Thymus (tissue), 11 donors: ENCODE data around the gene ATG7. TPM values are rescaled to one million over a fixed set of nuclear protein-coding genes. Genes with fewer than 3 reads are reported as not detected.

Source experiments
- DNase-seq, 9 donors: peaks; one replicate each; pipeline ENCODE4 v3.0.0-alpha.2; 2013; ENCODE audit warnings: low spot score in 9 of 9, low read depth in 6 of 9, missing footprints in 1 of 9
- H3K27ac ChIP-seq, 2 donors: one replicate each; pipeline ENCODE4 v1.5.1; 2013; ENCODE audit warnings: control low read depth in 1 of 2, low read depth in 1 of 2, low read length in 1 of 2, mild to moderate bottlenecking in 1 of 2, moderate library complexity in 1 of 2
- H3K27me3 ChIP-seq, 2 donors: one replicate each; pipeline ENCODE4 v1.5.1; 2013; ENCODE audit warnings: low read length in 1 of 2; ENCODE audit not compliant: control insufficient read depth in 2 of 2, insufficient read depth in 1 of 2
- H3K36me3 ChIP-seq, 2 donors: one replicate each; pipeline ENCODE4 v1.5.1; 2013; ENCODE audit warnings: low read length in 1 of 2, mild to moderate bottlenecking in 1 of 2, moderate library complexity in 1 of 2; ENCODE audit not compliant: control insufficient read depth in 2 of 2, insufficient read depth in 2 of 2
- H3K4me1 ChIP-seq, 2 donors: one replicate each; pipeline ENCODE4 v1.5.1; 2013; ENCODE audit warnings: low read length in 2 of 2; ENCODE audit not compliant: control insufficient read depth in 2 of 2, insufficient read depth in 2 of 2
- H3K4me3 ChIP-seq, 2 donors: one replicate each; pipeline ENCODE4 v1.5.1; 2013; ENCODE audit warnings: low read length in 2 of 2, control low read depth in 1 of 2, mild to moderate bottlenecking in 1 of 2
- H3K9me3 ChIP-seq, 2 donors: one replicate each; pipeline ENCODE4 v1.5.1; 2013; ENCODE audit warnings: low read length in 1 of 2, mild to moderate bottlenecking in 1 of 2; ENCODE audit not compliant: control insufficient read depth in 2 of 2, insufficient read depth in 1 of 2
- WGBS: extraction: QIAGEN DNeasy Blood & Tissue Kit; methylation state at CpG from one replicate; pipeline ENCODE4 v1.1.7; 2013; 5-methylcytosine and 5-hydroxymethylcytosine counted together
- polyA plus RNA-seq: library from polyadenylated mRNA; stranded (reverse); fragments of 200-250 nt; gene quantifications from one replicate; pipeline ENCODE4 v1.2.3, GENCODE V29; 2013
- total RNA-seq: library from RNA; stranded (reverse); fragments of 120-200 nt; gene quantifications from one replicate; pipeline ENCODE4 v1.2.4, GENCODE V29; 2013
- donor health status: healthy.

The ATG7 gene
- total and polyA plus RNA-seq, 2 donors, result 9.0 to 21.7 TPM

GRCh38 chr3:11272906-11273574 is 843 bp downstream of the ATG7 start:
- H3K4me1 ChIP-seq, result peaks cover 7 to 15% of the 10 kb centered on the region in 2 donors
- peaks cover 0 to 4% of the 10 kb centered on the region in 2 donors for H3K9me3 ChIP-seq

GRCh38 chr3:11273891-11274291 is 1.7 kb downstream of the ATG7 start:
- H3K9me3 ChIP-seq, result peaks cover 0 to 4% of the 10 kb centered on the region in 2 donors
- peaks cover 0 to 3% of the 10 kb centered on the region in 2 donors for H3K36me3 ChIP-seq
- peak in 1 of 9 donors; percentile 19 for DNase-seq
- no peaks in the 10 kb centered on the region for H3K27me3 ChIP-seq
- H3K4me3 ChIP-seq, result no peak overlapping the region
- H3K4me1 ChIP-seq, result peaks cover 7 to 15% of the 10 kb centered on the region in 2 donors
- WGBS, result 92% methylated on average over 5 of the region's 5 CpGs
- no peak overlapping the region for H3K27ac ChIP-seq

More at GRCh38 chr3:11272906-11273574, 843 bp downstream of the ATG7 start:
- WGBS, result 3% methylated on average over 9 of the region's 9 CpGs
- no peaks in the 10 kb centered on the region for H3K27me3 ChIP-seq
- H3K27ac ChIP-seq, result peak overlapping the region; percentile 36 to 87
- DNase-seq, result peak in 1 of 9 donors; percentile 28
- peak overlapping the region; percentile 57 to 67 for H3K4me3 ChIP-seq
- no peaks in the 10 kb centered on the region for H3K36me3 ChIP-seq

GRCh38 chr3:11274566-11275142 is 2.5 kb downstream of the ATG7 start:
- H3K27me3 ChIP-seq, result no peaks in the 10 kb centered on the region
- peaks cover 0 to 6% of the 10 kb centered on the region in 2 donors for H3K36me3 ChIP-seq
- H3K4me3 ChIP-seq, result no peak overlapping the region
- H3K9me3 ChIP-seq, result peaks cover 0 to 4% of the 10 kb centered on the region in 2 donors
- 96% methylated on average over 6 of the region's 6 CpGs for WGBS
- DNase-seq, result no peak
- H3K4me1 ChIP-seq, result peaks cover 7 to 15% of the 10 kb centered on the region in 2 donors
- no peak overlapping the region for H3K27ac ChIP-seq

DNA sequence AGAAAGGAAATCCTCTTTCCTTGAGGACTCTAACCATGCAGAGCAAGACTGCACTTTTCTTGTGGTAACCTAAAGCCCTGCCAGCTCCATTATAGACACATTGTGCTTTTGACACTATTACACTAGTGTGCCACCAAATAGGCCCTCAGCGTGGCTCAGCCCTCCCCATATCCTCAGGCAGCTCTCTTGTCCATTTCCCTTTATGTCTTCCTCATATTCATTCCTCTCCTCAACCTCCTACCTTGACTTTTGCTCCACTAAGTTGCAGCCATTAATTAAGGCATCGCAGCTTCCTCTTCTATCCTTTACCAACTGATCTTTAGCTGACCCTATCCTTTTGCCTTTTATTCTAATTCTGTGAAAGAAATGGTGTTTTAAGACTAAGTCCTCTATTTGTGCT is 3.7 kb downstream of the ATG7 start:
- Histone ChIP-seq H3K36me3 (peaks cover 0 to 13% of the 10 kb centered on the region in 2 donors), H3K9me3 (peaks cover 0 to 4% of the 10 kb centered on the region in 2 donors), H3K4me1 (peaks cover 7 to 15% of the 10 kb centered on the region in 2 donors), H3K27ac (no peak overlapping the region), H3K27me3 (no peaks in the 10 kb centered on the region), H3K4me3 (no peak overlapping the region)
- no peak for DNase-seq
- 41% methylated on average over 2 of the region's 2 CpGs for WGBS

GRCh38 chr3:11276901-11277300 is 4.7 kb downstream of the ATG7 start:
- WGBS, result 97% methylated on average over 2 of the region's 2 CpGs
- H3K9me3 ChIP-seq, result peaks cover 0 to 2% of the 10 kb centered on the region in 2 donors
- H3K27ac ChIP-seq, result no peak overlapping the region
- DNase-seq, result no peak
- H3K4me1 ChIP-seq, result peaks cover 7 to 13% of the 10 kb centered on the region in 2 donors
- peaks cover 0 to 17% of the 10 kb centered on the region in 2 donors for H3K36me3 ChIP-seq
- H3K4me3 ChIP-seq, result no peak overlapping the region
- H3K27me3 ChIP-seq, result no peaks in the 10 kb centered on the region

DNA sequence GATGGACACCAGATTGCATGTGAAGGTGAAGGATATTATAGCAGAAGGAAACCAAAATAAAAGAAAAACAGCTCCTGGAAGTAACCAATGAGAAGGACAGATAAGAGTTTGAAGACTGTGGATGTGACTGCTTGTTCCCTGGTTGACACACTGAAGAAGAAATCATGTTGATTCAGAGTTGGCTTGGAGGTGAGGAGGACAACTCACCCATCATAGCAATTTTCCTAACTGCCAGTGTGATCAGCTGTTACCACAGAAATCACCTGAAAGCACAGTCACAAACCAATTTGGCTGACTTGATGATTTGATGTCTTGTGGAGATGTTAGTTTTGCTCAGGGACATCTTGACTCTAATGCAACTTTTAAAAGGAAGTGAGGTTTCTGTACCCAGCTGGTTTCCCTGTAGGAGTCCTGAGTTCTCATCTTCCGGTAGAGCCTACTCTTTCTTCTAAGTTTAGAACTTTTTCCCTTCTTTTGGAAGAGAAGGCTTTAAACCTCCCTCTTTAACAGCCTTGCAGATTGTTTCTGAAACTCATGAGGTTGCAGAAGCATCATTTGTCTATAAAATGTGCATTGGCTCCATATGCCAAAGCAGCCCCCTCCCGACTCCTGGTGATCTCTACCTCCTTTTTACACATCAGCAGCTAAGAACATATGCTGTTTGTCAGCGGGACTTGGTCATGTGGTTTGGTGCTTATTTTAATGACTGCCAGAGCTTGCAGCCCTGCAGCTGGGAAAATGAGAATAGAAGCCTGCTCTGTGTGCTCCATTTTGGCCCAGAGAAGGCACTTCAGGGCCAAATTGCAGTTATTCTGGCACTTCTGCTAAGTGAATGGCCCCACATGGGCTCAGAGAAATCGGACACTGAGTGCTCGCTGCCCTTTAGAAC is 10.3 kb downstream of the ATG7 start:
- DNase-seq, result no peak
- H3K4me1 ChIP-seq, result no peaks in the 10 kb centered on the region
- no peaks in the 10 kb centered on the region for H3K9me3 ChIP-seq
- 86% methylated on average over 5 of the region's 5 CpGs for WGBS
- H3K27me3 ChIP-seq, result no peaks in the 10 kb centered on the region
- no peak overlapping the region for H3K4me3 ChIP-seq
- H3K36me3 ChIP-seq, result peaks cover 4 to 42% of the 10 kb centered on the region in 2 donors
- no peak overlapping the region for H3K27ac ChIP-seq

DNA sequence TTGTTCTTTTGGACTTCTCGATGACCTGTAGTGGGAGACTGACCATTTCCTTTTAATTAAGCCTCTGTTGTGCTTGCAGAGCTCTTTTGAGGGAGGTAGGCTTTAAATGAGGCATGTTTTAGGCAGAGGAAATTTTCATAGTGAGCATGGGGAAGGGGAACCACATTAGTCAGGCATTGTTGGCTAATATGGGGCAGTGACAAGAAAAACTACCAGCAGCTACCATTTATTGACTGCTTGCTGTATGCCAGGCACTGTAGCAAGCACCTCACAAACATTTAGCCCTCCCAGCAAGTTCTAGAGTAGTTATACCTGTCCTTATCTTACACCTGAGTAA is 10.9 kb downstream of the ATG7 start:
- Histone ChIP-seq H3K4me3 (no peak overlapping the region), H3K36me3 (peaks cover 4 to 42% of the 10 kb centered on the region in 2 donors), H3K27ac (no peak overlapping the region), H3K9me3 (no peaks in the 10 kb centered on the region), H3K27me3 (no peaks in the 10 kb centered on the region), H3K4me1 (no peaks in the 10 kb centered on the region)
- 100% methylated on average over 1 of the region's 1 CpG for WGBS
- no peak for DNase-seq

DNA sequence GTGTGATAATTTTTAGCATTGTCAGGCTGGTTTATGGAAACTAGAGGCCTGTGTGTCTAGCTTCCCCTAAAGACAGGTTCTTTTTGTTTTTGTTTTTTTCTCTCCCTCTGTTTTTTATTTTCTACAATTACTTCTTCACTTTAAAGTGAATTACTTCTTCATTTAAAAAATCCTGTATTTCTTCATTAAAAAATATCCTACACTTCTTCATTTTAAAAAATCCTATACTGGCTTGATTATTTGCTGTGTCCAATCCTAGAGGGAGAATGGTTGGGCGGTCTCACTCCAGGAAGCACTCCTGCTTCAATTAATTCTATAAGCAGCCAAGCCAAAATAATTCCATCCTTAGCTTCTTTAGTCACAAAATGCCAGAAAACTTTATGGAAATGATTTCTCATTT is 11.8 kb downstream of the ATG7 start:
- Histone ChIP-seq H3K9me3 (no peaks in the 10 kb centered on the region), H3K4me1 (peaks cover 0 to 5% of the 10 kb centered on the region in 2 donors), H3K27ac (no peak overlapping the region), H3K4me3 (no peak overlapping the region), H3K36me3 (peaks cover 4 to 37% of the 10 kb centered on the region in 2 donors), H3K27me3 (no peaks in the 10 kb centered on the region)
- DNase-seq, result no peak
- WGBS, result 100% methylated on average over 1 of the region's 1 CpG

DNA sequence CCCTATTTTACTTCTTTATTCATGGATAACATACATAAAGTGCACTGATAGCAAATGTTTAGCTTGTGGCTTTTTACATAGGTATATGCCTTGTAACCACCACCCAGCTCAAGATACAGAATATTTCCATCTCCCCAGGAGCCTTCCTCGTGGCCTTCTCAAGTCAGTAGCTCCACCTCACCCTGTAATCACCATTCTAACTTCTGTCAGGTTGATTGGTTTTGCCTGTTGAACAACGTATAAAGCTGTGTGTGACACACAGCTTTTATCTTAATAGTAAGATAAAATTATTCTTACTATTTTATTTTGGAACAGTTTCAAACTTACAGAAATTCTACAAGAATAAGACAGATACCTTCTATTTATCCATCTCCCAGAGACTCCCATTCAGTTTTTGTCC is 13.3 kb downstream of the ATG7 start:
- no peak overlapping the region for H3K4me3 ChIP-seq
- no peak for DNase-seq
- H3K4me1 ChIP-seq, result peaks cover 2 to 14% of the 10 kb centered on the region in 2 donors
- H3K36me3 ChIP-seq, result peaks cover 4 to 33% of the 10 kb centered on the region in 2 donors
- H3K27ac ChIP-seq, result no peak overlapping the region
- no peaks in the 10 kb centered on the region for H3K9me3 ChIP-seq
- no peaks in the 10 kb centered on the region for H3K27me3 ChIP-seq
- 95% methylated on average over 2 of the region's 2 CpGs for WGBS
